GM18507 (cell line): ENCODE measurements around the gene ZNF768.

Experiments used
- DNase-seq: peaks from one replicate; pipeline ENCODE4 v3.0.0; 2011; ENCODE audit warnings: low read depth; ENCODE audit not compliant: insufficient read length; ENCODE audit errors: extremely low spot score
- FAIRE-seq: peaks from 2 replicates; lab custom pipeline; 2011; peaks lifted over from hg19 to GRCh38; lab: Jason Lieb, UNC

The ZNF768 gene

DNA sequence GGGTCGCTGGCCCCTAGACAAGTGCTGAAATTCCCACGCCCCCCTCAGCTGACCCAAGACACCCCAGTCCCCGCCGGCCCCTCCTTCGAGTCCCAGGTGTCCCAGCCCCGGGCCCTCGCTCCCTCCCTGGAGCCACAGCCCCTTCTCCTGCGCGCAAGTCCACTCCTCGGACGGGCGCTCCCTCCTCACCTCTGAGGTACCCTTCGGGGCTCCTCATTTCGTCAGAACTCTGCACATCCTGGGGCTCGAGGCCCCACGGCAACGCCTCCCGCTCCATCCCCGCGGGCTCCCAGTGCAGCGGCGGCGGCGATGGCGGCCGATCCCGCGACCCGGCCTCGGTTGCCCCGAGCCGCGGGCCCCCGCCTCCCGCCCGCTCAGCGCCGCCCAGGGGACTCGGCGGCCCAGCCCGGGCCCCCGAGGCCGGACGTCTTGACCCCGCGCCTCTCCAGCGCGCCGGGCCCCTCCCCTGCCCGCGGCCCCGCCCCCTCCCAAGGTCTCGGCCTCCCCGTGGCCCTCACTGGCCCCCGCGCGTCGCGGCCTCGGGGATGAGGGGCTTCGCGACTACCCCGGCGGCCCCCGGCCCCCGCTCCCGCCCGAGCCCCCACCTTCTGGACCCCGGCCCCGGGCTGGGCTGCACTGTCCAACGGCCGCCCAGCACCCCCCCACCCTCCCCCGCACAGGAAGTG lies at the start of gene ZNF768:
Gene ZNF768 (minus strand): TSS at position 430 of the 686 bp plus-strand sequence. CDS start 153 bp downstream, at position 277.
- FAIRE-seq (no peak), DNase-seq (peak; percentile 38)

GRCh38 chr16:30574678-30575077 lies 48.3 kb upstream of the ZNF768 start:
- FAIRE-seq = no peak
- no peak for DNase-seq

GRCh38 chr16:30571445-30572322 lies 45.3 kb upstream of the ZNF768 start, which contains the start of gene ZNF688:
Gene ZNF688, minus strand, starts transcription at chr16:30571714. Its CDS starts 85 bp downstream, at chr16:30571629.
- peak; percentile 93 for DNase-seq
- FAIRE-seq = peak; percentile 95

DNA sequence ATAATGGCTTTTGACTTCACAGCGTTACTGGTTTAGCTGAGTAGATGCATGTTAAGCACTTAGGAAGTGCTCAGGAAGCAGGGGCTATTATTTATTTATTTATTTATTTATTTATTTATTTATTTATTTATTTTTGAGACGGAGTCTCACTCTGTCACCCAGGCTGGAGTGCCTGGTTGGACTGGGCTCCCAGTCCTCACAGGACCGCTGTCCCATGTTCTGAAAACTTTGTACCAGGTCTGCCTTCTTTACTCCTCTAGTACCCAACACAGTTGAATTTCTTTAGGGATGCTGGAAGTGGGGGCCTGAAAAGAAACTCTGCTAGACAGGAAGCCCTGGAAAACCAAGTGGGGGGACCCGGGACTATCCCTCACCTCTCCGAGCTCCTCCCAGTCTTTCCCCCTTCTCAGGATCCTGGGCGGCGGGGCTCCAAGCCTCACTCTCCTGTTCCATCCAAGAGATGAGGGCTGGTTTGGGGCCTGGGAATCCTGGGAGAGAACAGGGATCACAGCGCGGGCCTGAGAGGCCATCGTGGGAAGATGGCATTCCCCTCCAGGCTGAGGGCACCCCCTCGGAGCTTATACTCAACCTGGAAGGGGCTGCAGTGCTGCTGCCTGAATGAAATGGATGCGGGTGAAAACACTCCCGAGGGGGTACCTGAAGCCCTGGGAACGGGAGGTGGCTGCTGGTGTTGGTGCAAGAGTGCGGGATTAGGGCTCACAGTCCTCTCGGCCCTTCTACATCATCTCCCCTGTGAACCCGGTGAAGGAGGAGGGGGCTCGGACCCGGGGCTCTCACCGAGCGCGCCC lies 44.5 kb upstream of the ZNF768 start:
- DNase-seq = no peak
- no peak for FAIRE-seq

DNA sequence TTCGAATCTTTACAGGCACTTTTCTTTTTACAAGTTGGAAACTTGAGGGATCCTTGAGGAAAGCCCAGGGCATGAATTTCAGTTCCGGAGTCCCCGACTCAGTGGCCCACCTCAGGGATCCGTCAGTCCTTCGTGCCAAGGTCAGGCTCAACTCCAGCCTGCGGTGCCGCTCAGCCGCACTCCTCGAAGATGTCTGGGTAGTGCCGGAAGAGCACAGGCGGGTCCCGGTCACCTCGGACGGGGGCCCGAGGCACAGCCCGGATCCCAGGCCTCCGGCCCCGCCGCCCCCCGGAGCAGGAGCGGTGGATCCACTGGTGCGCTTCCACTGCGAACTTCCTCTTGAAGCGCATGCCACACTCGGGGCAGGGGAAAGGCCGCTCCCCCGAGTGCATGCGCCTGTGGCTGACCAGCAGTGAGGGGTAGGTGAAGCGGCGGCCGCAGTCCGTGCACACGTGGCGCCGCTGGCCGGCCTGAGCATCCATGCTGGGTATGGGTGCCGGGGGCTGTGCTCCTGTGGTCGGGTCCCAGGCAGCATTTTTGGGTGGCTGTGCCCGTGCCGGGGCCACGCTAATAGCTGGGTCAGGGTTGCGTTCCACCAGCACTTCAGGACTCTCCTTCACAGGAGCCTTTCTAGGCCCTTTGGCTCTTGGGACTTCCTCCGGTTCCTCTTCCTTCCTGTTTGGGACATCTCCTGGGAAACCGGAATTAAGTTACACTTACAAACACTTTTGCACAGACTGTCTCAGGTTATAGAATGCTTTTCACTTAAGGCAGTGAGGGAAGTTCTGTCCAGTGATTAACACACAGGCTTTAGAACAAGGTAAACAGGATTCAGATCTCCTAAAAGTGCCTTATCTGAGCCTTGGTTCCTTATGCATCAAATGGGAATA lies 43.6 kb upstream of the ZNF768 start:
- no peak for FAIRE-seq
- DNase-seq = no peak

DNA sequence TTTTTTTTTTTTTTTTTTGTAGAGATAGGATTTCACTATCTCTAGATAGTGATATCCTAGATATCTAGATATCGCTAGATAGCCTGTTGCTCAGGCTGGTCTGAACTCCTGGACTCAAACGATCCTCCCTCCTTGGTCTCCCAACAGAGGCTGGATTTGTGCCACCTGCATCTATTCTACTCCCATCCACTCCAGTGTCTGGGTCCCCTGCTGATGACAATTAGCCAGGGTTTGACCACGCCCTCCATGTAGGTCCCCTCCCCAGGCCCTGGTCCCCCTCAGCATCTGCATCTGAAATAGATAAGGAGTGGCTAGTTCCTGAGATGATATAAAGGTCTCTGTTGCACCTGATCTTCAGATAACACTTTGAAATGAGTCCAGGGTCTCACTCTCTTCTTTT lies 42.9 kb upstream of the ZNF768 start:
- DNase-seq = no peak
- no peak for FAIRE-seq

DNA sequence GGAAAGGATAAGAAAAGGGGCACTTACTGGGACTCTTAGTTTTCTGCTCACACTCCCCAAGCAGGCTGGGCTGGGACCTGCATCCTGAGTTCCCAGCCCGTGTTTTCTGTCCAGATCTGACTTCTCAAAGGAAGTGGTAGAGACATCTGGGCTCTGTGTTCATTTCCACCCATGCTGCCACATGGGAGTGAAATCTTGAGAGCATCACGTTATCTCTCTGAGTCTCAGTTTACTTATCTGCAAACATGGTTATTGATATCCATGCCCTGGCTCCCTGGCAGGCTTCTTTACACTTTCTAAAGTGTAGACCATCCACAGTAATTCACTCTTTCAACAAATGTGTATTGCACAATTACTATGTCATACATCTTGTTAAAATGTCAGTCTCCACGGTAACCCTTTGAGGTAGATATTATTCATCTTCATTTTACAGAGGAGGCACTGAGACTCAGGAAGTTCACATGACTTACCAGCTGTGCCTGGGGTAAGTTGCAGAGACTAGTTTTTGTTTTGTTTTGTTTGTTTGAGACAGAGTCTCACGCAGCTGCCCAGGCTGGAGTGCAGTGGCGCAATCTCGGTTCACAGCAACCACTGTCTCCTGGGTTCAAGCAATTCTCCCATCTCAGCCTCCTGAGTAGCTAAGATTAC lies 41.7 kb upstream of the ZNF768 start:
- DNase-seq (peak; percentile 28), FAIRE-seq (peak; percentile 92)

- FAIRE-seq (no peak), DNase-seq (no peak)
These were observed 41.0 kb upstream of the ZNF768 start for GRCh38 chr16:30567160-30567990.

DNA sequence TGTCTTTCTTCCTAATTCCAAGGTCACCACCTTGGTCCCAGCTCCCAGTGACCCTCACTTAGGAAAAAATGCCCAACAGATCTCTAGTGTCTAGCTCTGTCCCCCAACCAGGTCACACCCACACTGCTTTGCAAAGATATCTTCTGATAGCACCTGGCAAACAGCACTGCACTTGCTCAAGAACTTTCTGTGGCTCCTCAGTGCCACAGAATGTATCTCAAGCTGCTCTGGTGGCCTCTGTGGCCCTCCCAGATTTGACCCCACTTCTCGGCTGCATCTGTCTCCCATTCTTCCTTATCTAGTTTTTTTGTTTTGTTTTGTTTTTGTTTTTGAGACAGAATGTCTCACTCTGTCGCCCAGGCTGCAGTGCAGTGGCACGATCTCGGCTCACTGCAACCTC lies 40.2 kb upstream of the ZNF768 start:
- FAIRE-seq = no peak
- no peak for DNase-seq

DNA sequence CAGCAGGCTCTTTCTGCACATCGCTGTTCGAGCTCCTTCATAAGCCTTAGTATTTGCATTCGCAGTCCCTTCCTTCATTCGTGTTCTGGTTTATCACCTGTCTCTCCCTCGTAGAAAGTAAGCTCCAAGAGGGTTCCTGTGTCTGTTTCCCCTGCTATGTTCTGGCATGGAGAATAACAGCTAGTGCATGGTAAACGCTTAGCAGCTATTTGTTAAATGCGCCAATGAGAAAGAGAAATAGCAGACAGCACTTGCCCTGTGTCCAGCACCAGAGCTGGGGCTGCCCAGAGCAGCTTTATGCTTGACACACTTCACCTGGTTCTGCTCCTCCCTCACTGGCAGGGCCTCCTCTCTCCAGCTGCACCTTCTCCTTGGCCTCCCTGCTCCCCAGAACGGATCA lies 39.6 kb upstream of the ZNF768 start:
- FAIRE-seq (no peak), DNase-seq (no peak)

- FAIRE-seq (no peak), DNase-seq (no peak)
These were observed 39.2 kb upstream of the ZNF768 start for GRCh38 chr16:30565526-30565925.

GRCh38 chr16:30562021-30562420 lies 35.7 kb upstream of the ZNF768 start:
- no peak for DNase-seq
- no peak for FAIRE-seq

DNA sequence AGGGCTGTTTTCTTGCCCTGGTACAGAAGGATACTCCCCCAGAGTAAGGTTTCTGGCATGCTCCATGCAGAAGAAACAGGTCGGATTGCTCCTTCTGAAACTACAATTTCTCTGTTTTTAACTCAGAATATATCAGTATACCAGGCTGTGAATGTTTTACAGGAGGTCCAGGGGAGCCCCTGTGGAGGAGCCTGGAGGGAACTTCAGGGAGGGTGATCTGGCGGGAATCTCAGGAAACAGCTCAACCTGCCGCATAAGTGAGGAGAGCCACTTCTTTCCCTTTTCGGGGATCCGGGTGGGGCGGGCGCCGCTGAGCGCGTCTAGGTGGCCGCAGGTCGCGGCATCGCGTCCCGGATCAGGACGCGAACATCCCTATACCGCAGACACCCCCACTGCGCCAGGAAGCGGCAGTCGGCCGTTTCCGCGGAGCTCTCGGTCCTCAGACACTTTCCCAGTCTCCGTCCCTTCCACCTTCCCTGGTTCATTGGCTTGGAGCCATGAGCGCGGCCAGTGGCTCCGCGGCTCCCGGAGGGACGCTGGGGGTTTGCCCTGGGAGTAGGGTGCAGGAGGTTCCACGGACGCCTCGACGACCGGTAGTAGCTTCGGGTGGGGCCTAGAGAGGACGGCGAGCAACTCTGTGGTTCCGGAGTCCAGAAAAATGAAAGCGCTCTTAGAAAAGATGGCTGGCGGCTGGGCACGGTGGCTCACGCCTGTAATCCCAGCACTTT lies 34.9 kb upstream of the ZNF768 start:
- DNase-seq (no peak), FAIRE-seq (no peak)

- FAIRE-seq (no peak), DNase-seq (no peak)
These were observed 33.3 kb upstream of the ZNF768 start for GRCh38 chr16:30559690-30560089.

DNA sequence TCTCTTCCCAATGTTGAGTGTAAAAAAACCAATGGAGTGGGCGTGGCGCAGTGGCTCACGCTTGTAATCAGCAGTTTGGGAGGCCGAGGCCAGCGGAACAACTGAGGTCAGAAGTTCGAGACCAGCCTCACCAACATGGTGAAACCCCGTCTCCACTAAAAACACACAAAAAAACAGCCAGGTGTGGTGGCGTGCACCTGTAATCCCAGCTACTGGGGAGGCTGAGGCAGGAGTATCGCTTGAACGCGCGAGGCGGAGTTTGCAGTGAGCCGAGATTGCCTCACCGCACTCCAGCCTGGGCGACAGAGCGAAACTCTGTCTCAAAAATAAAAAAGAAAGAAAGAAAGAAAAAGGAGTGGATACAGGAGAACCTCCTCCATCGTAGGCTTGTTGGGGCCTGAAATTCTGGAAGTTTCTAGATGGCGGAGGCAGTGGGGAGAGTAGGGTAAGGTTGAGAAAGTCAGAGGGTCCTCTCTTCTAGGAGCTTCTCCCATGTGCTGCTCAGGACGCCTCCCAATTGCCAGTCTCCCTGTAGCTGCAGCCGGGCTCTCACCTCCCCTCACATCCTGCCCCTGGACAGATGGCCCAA lies 32.5 kb upstream of the ZNF768 start:
- FAIRE-seq (no peak), DNase-seq (no peak)

DNA sequence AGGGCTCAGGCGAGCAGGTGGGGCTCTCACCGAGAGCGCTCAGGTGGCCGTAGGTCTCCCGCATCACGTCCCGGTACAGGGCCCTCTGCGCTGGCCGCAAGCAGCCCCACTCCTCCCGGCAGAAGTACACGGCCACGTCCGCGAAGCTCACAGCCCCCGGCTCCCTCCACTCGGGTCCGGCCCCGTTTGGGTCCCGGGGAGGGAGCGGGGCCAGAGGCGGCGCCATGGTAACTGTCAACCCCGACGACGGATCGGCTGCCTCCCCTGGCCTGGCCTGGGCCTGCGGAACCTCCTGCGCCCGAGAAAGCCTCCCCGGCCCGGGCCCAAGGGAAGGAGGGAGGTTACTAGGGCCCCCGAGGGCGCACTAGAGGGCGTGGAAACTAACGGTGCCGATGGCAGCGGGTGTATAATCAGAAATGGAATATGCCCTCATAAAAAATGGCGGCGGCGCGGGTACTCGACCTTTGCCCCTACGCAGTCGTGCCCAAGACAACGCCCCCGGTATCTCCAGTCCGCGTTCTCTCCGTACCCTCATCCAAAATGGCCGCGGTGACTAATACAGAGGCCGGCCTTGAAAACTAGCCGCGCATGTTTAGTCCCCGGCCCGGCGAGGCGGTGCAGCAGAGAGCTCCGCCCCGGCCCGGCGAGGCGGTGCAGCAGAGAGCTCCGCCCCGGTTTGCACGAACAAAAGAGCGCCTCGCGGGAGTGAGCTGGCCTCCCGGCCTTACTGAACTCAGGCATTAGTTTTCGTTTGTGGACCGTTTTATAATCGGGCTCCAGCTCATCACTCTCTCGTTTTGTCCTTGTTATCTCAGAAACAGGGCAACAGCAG lies 31.8 kb upstream of the ZNF768 start, which contains the start of gene ZNF764:
Gene ZNF764 (minus strand): TSS at position 418 of the 832 bp plus-strand sequence. CDS start 192 bp downstream, at position 226.
- FAIRE-seq = peak; percentile 96

More for the DNA sequence above, 31.8 kb upstream of the ZNF768 start, which contains the start of gene ZNF764:
- DNase-seq = peak; percentile 90
